Neural cell (in vitro differentiated cells): ENCODE data around the gene COG1. TPM values are rescaled to one million over a fixed set of nuclear protein-coding genes. Genes with fewer than 3 reads are reported as not detected.

Source experiments
- H2AFZ ChIP-seq: fragments of 200-600, 300-800 bp; sonication (generic), shearing (Covaris generic); 2 replicates; pipeline ENCODE4 v1.6.0; 2014; ENCODE audit warnings: low read depth, mild to moderate bottlenecking, antibody characterized with exemption, low read length, moderate library complexity
- H3F3A ChIP-seq: fragments of 200-600 bp; shearing (Covaris generic); 2 replicates; pipeline ENCODE4 v1.6.1; 2016; ENCODE audit warnings: mild to moderate bottlenecking, moderate library complexity, mixed read lengths, antibody characterized with exemption, low read length; ENCODE audit not compliant: insufficient read depth, poor library complexity, severe bottlenecking
- H3K27ac ChIP-seq: fragments of 200-600, 300-800 bp; sonication (generic), shearing (Covaris generic); 2 replicates; pipeline ENCODE4 v1.5.1; 2014; ENCODE audit warnings: mild to moderate bottlenecking, low read length, moderate library complexity
- H3K27me3 ChIP-seq: fragments of 300-800, 200-600 bp; sonication (generic), shearing (Covaris generic); 2 replicates; pipeline ENCODE4 v1.6.0; 2014; ENCODE audit warnings: mild to moderate bottlenecking, low read depth, low read length, moderate library complexity; ENCODE audit not compliant: insufficient read depth
- H3K36me3 ChIP-seq: fragments of 300-800, 200-600 bp; sonication (generic), shearing (Covaris generic); 2 replicates; pipeline ENCODE4 v1.5.1; 2014; ENCODE audit warnings: mild to moderate bottlenecking, antibody characterized with exemption, low read length, moderate library complexity; ENCODE audit not compliant: insufficient read depth
- H3K4me2 ChIP-seq: fragments of 300-800, 200-600 bp; sonication (generic), shearing (Covaris generic); 2 replicates; pipeline ENCODE4 v1.6.0; 2014; ENCODE audit warnings: mild to moderate bottlenecking, low read length
- H3K4me3 ChIP-seq: fragments of 300-800, 200-600 bp; sonication (generic), shearing (Covaris generic); 2 replicates; pipeline ENCODE4 v1.5.1; 2014; ENCODE audit warnings: mild to moderate bottlenecking, low read length, moderate library complexity
- H3K79me2 ChIP-seq: fragments of 200-600 bp; shearing (Covaris generic); replicated peaks from 2 replicates; pipeline ENCODE4 v1.6.0; 2014; ENCODE audit warnings: mild to moderate bottlenecking, low read length, moderate library complexity; ENCODE audit not compliant: insufficient read depth
- H3K9ac ChIP-seq: fragments of 300-800, 200-600 bp; sonication (generic), shearing (Covaris generic); 2 replicates; pipeline ENCODE4 v1.6.1; 2016; ENCODE audit warnings: mild to moderate bottlenecking, low read length, mixed read lengths
- H3K9me2 ChIP-seq: fragments of 200-600 bp; shearing (Covaris generic); 2 replicates; pipeline ENCODE4 v1.6.1; 2016; ENCODE audit warnings: mild to moderate bottlenecking, low read length, mixed read lengths; ENCODE audit not compliant: insufficient read depth
- H3K9me3 ChIP-seq: fragments of 200-600, 300-800 bp; sonication (generic), shearing (Covaris generic); 2 replicates; pipeline ENCODE4 v1.6.1; 2016; ENCODE audit warnings: mild to moderate bottlenecking, mixed run types, low read length, moderate library complexity, mixed read lengths
- H4K20me1 ChIP-seq: fragments of 200-600 bp; shearing (Covaris generic); 2 replicates; pipeline ENCODE4 v1.6.1; 2016; ENCODE audit warnings: mild to moderate bottlenecking, mixed run types; ENCODE audit not compliant: insufficient read depth
- EP300 ChIP-seq: fragments of 450-650 bp; conservative IDR thresholded peaks from 2 replicates; pipeline ENCODE4 v1.6.1; 2014; ENCODE audit warnings: antibody characterized with exemption, mild to moderate bottlenecking, moderate library complexity; ENCODE audit not compliant: poor library complexity, severe bottlenecking
- EZH2 ChIP-seq: fragments of 200-600, 300-800 bp; shearing (Covaris generic), sonication (generic); IDR thresholded peaks from 2 replicates; pipeline ENCODE4 v1.6.1; 2014; ENCODE audit warnings: antibody characterized with exemption, low read length, borderline replicate concordance, mild to moderate bottlenecking; ENCODE audit not compliant: insufficient read depth, poor library complexity, severe bottlenecking
- MXI1 ChIP-seq: fragments of 450-650 bp; conservative IDR thresholded peaks from 2 replicates; pipeline ENCODE4 v1.6.1; 2014; ENCODE audit warnings: antibody characterized with exemption, mild to moderate bottlenecking; ENCODE audit not compliant: poor library complexity, severe bottlenecking
- POLR2AphosphoS5 ChIP-seq: IDR thresholded peaks from 2 replicates; pipeline ENCODE4 v1.6.1; 2012
- RAD21 ChIP-seq: fragments of 450-650 bp; conservative IDR thresholded peaks from 2 replicates; pipeline ENCODE4 v1.6.1; 2014; ENCODE audit warnings: antibody characterized with exemption, mild to moderate bottlenecking, moderate library complexity
- SMC3 ChIP-seq: fragments of 450-650 bp; conservative IDR thresholded peaks from 2 replicates; pipeline ENCODE4 v1.6.1; 2014; ENCODE audit warnings: antibody characterized with exemption, mild to moderate bottlenecking, moderate library complexity; ENCODE audit not compliant: poor library complexity
- TAF1 ChIP-seq: IDR thresholded peaks from 2 replicates; pipeline ENCODE4 v1.6.1; 2012; ENCODE audit warnings: low read depth
- polyA plus RNA-seq: library from polyadenylated mRNA; depleted of rRNA; stranded (reverse); fragments of >200 nt; gene quantifications from 2 replicates; pipeline ENCODE4 v1.2.3, GENCODE V29; 2014
- TF ChIP-seq, protein P1 (sequence below): fragments of 450-650 bp; IDR thresholded peaks from 2 replicates; pipeline ENCODE4 v1.5.1; 2014; ENCODE audit warnings: antibody characterized with exemption, mild to moderate bottlenecking, moderate library complexity; ENCODE audit not compliant: poor library complexity, severe bottlenecking
- TF ChIP-seq, protein P2 (sequence below): IDR thresholded peaks from 2 replicates; pipeline ENCODE4 v1.6.1; 2012; ENCODE audit warnings: borderline replicate concordance

Gene COG1
- polyA plus RNA-seq, 1 donor from 2014 or later, result 23.5 TPM

DNA sequence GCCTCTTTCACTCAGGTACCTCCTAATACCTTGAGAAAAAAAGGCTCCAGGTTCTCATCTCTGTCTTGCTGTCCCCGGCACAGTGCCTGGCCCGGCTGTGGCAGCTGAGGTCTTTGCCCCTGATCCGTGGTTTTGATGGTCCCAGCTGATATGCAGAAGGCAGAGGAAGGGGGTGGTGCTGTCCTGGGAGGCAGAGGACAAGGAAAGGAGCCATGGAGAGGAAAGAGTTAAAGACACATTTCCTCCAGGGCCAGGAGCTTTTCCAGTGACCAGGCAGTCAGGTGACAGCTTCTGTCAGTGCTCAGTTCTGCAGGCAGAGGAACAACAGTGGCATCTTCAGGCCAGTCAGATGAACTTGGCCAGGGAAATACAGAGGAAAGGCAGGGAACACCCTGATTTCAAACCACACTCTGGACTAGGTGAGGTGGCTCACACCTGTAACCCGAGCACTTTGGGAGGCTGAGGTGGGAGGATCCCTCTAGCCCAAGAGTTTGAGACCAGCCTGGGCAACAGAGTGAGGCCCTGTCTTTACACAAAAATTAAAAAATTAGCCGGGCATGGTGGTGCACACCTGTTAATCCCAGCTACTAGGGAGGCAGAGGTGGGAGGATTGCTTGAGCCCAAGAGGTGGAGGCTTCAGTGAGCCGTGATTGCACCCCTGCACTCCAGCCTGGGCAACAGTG lies 3.3 kb upstream of the COG1 start:
- H3K27me3 ChIP-seq, result no peaks in the 10 kb centered on the region
- H3K36me3 ChIP-seq, result no peaks in the 10 kb centered on the region
- TF ChIP-seq POLR2AphosphoS5 (no peak), SMC3 (peak; percentile 98), MXI1 (no peak), RAD21 (peak; percentile 97)
- TF ChIP-seq, protein P1, sequence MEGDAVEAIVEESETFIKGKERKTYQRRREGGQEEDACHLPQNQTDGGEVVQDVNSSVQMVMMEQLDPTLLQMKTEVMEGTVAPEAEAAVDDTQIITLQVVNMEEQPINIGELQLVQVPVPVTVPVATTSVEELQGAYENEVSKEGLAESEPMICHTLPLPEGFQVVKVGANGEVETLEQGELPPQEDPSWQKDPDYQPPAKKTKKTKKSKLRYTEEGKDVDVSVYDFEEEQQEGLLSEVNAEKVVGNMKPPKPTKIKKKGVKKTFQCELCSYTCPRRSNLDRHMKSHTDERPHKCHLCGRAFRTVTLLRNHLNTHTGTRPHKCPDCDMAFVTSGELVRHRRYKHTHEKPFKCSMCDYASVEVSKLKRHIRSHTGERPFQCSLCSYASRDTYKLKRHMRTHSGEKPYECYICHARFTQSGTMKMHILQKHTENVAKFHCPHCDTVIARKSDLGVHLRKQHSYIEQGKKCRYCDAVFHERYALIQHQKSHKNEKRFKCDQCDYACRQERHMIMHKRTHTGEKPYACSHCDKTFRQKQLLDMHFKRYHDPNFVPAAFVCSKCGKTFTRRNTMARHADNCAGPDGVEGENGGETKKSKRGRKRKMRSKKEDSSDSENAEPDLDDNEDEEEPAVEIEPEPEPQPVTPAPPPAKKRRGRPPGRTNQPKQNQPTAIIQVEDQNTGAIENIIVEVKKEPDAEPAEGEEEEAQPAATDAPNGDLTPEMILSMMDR, result peak; percentile 90
- TF ChIP-seq, protein P2, sequence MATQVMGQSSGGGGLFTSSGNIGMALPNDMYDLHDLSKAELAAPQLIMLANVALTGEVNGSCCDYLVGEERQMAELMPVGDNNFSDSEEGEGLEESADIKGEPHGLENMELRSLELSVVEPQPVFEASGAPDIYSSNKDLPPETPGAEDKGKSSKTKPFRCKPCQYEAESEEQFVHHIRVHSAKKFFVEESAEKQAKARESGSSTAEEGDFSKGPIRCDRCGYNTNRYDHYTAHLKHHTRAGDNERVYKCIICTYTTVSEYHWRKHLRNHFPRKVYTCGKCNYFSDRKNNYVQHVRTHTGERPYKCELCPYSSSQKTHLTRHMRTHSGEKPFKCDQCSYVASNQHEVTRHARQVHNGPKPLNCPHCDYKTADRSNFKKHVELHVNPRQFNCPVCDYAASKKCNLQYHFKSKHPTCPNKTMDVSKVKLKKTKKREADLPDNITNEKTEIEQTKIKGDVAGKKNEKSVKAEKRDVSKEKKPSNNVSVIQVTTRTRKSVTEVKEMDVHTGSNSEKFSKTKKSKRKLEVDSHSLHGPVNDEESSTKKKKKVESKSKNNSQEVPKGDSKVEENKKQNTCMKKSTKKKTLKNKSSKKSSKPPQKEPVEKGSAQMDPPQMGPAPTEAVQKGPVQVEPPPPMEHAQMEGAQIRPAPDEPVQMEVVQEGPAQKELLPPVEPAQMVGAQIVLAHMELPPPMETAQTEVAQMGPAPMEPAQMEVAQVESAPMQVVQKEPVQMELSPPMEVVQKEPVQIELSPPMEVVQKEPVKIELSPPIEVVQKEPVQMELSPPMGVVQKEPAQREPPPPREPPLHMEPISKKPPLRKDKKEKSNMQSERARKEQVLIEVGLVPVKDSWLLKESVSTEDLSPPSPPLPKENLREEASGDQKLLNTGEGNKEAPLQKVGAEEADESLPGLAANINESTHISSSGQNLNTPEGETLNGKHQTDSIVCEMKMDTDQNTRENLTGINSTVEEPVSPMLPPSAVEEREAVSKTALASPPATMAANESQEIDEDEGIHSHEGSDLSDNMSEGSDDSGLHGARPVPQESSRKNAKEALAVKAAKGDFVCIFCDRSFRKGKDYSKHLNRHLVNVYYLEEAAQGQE, result no peak
- H3F3A ChIP-seq, result peaks cover 3% of the 10 kb centered on the region
- no peaks in the 10 kb centered on the region for H3K9me2 ChIP-seq
- H3K4me2 ChIP-seq, result no peak overlapping the region
- peaks cover 8% of the 10 kb centered on the region for H3K79me2 ChIP-seq
- no peaks in the 10 kb centered on the region for H4K20me1 ChIP-seq
- no peak overlapping the region for H3K27ac ChIP-seq
- H3K9ac ChIP-seq, result no peak overlapping the region
- no peak overlapping the region for H3K4me3 ChIP-seq
- H2AFZ ChIP-seq, result no peak overlapping the region
- no peaks in the 10 kb centered on the region for H3K9me3 ChIP-seq

DNA sequence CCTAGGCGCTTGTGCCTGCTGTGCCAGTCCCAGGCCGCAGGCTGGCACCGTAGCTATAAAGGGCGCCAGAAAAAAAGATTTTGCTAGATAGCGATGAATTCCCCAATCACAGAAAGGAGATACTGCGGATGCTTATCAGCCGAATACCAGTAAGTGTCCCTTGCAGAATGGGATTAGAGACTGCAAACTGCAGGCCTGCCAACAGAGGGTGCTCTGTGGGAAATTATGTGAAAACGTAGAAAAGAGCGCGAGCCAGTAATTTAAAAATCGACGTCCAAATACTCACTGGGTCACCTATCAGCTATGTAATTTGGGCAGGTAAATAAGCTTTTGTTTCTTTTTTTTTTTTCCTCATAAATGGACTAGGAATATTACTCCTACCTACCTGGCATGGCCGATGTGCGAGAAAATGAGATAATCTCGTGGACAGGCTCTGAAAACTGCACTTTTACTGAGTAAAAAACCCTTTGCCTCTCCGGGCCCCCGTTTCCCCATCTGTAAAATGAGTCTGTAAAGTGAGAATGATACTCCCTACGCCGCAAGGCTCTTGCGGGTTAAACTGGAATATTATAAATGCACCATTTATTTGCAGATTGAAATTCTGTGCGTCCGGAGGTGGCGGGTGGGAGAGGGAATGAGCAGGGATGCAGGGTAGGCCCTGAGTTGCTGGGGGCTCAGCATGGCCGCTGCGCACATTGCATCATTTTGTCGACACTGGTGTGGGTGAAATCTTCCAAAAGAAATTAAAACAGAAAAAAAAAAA lies 1.2 kb upstream of the COG1 start:
- no peak for TF ChIP-seq POLR2AphosphoS5
- peak; percentile 54 for TF ChIP-seq RAD21
- TF ChIP-seq TAF1, result no peak
- no peak for TF ChIP-seq EP300
- TF ChIP-seq SMC3, result peak; percentile 70
- TF ChIP-seq EZH2, result no peak
- TF ChIP-seq MXI1, result no peak
- TF ChIP-seq, protein P2, result no peak
- TF ChIP-seq, protein P1, result peak; percentile 85
- no peaks in the 10 kb centered on the region for H3K9me2 ChIP-seq
- H3K36me3 ChIP-seq, result no peaks in the 10 kb centered on the region
- H4K20me1 ChIP-seq, result no peaks in the 10 kb centered on the region
- peak overlapping the region; percentile 76 for H3K4me2 ChIP-seq
- peak overlapping the region; percentile 40 for H2AFZ ChIP-seq
- no peaks in the 10 kb centered on the region for H3K27me3 ChIP-seq
- peaks cover 3% of the 10 kb centered on the region for H3F3A ChIP-seq
- peak overlapping the region; percentile 82 for H3K27ac ChIP-seq
- peak overlapping the region; percentile 91 for H3K4me3 ChIP-seq
- peaks cover 8% of the 10 kb centered on the region for H3K79me2 ChIP-seq
- H3K9me3 ChIP-seq, result no peaks in the 10 kb centered on the region
- peak overlapping the region; percentile 90 for H3K9ac ChIP-seq
